GM12878 (cell line): ENCODE results near the gene SETD4. TPM values are rescaled to one million over a fixed set of nuclear protein-coding genes. Genes with fewer than 3 reads are reported as not detected.
A peak's percentile ranks its signal among the peaks of the same experiment; 100 is the strongest.

Source experiments
- ATAC-seq: fragments of 200-7000 bp; cut with Tn5 transposase; 3 replicates; pipeline ENCODE4 v1.9.1; 2020; ENCODE audit warnings: mild to moderate bottlenecking, moderate library complexity
- BruUV-seq: library from RNA; stranded (reverse); fragments of 400-500 nt; replicated peaks from 2 replicates; lab custom pipeline; 2021; lab: Mats Ljungman, UMichigan
- CTCF ChIA-PET: fragments of 300-600 bp; sonication (Branson Sonifier 250); formaldehyde crosslinking; extraction: SDS; loops from one replicate; lab custom pipeline; 2021; ENCODE audit warnings: inconsistent platforms; lab: Yijun Ruan, JAX
- POLR2A ChIA-PET: fragments of 350-600 bp; formaldehyde crosslinking; extraction: SDS; loops from one replicate; lab custom pipeline; 2021; ENCODE audit warnings: inconsistent platforms; lab: Charles Lee
- RAD21 ChIA-PET: fragments of 300-600 bp; sonication (Branson Sonifier 250); formaldehyde crosslinking; loops from one replicate; lab custom pipeline; 2023; ENCODE audit warnings: antibody characterized with exemption; ENCODE audit not compliant: unreplicated experiment; lab: Charles Lee
- SMC1A ChIA-PET: fragments of 300-600 bp; sonication (Branson Sonifier 250); formaldehyde crosslinking; loops from one replicate; lab custom pipeline; 2023; ENCODE audit not compliant: unreplicated experiment, uncharacterized antibody; lab: Charles Lee
- DNase-seq: peaks from one replicate; pipeline ENCODE4 v3.0.0-alpha.2; 2011; ENCODE audit warnings: low read depth, low spot score
- FAIRE-seq: peaks from 3 replicates; lab custom pipeline; 2011; peaks lifted over from hg19 to GRCh38; lab: Jason Lieb, UNC
- H2AFZ ChIP-seq: 2 replicates; pipeline ENCODE4 v1.6.0; 2011; ENCODE audit warnings: low read depth, low read length, control low read depth; ENCODE audit not compliant: control insufficient read depth
- H3K27ac ChIP-seq: 2 replicates; pipeline ENCODE4 v1.5.1; 2011; ENCODE audit warnings: control low read depth; ENCODE audit not compliant: control insufficient read depth, insufficient read depth
- H3K27me3 ChIP-seq, 2 experiments: replicated peaks in 1 of 2; 2 replicates each; pipeline versions ENCODE4 v1.6.0 to v1.6.1; 2011; ENCODE audit warnings: low read length in 1 of 2; ENCODE audit not compliant: control insufficient read depth in 2 of 2, insufficient read depth in 2 of 2
- H3K36me3 ChIP-seq, 2 experiments: 2 replicates each; pipeline ENCODE4 v1.5.1; 2011; ENCODE audit warnings: low read length in 1 of 2; ENCODE audit not compliant: control insufficient read depth in 2 of 2, insufficient read depth in 2 of 2
- H3K4me1 ChIP-seq: 2 replicates; pipeline ENCODE4 v1.6.1; 2011; ENCODE audit warnings: mild to moderate bottlenecking, low read length, moderate library complexity, mixed read lengths; ENCODE audit not compliant: control insufficient read depth, insufficient read depth
- H3K4me2 ChIP-seq: 2 replicates; pipeline ENCODE4 v1.6.0; 2011; ENCODE audit warnings: control low read depth; ENCODE audit not compliant: control insufficient read depth, insufficient read depth
- H3K4me3 ChIP-seq: fragments of 200-600 bp; sonication (generic); 2 replicates; pipeline ENCODE4 v1.5.1; 2016
- H3K79me2 ChIP-seq: 2 replicates; pipeline ENCODE4 v1.6.0; 2011; ENCODE audit warnings: low read length; ENCODE audit not compliant: control insufficient read depth, insufficient read depth
- H3K9ac ChIP-seq: 2 replicates; pipeline ENCODE4 v1.8.0; 2011; ENCODE audit warnings: low read length, control low read depth, mixed read lengths; ENCODE audit not compliant: control insufficient read depth, insufficient read depth
- H3K9me3 ChIP-seq: replicated peaks from 3 replicates; pipeline ENCODE4 v1.5.1; 2011; ENCODE audit warnings: mild to moderate bottlenecking, low read length; ENCODE audit not compliant: control insufficient read depth, insufficient read depth
- H4K20me1 ChIP-seq: 2 replicates; pipeline ENCODE4 v1.6.0; 2011; ENCODE audit not compliant: control insufficient read depth, insufficient read depth
- CREB1 ChIP-seq: IDR thresholded peaks from 2 replicates; pipeline ENCODE4 v1.6.1; 2012; ENCODE audit warnings: low read depth, mild to moderate bottlenecking, inconsistent platforms
- FOXM1 ChIP-seq: IDR thresholded peaks from 2 replicates; pipeline ENCODE4 v1.6.1; 2012; ENCODE audit warnings: low read depth, mild to moderate bottlenecking, inconsistent platforms, low read length, moderate library complexity
- HDAC2 ChIP-seq: fragments of 200-600 bp; sonication (generic); IDR thresholded peaks from 2 replicates; pipeline ENCODE4 v1.6.1; 2017
- JUND ChIP-seq: IDR thresholded peaks from 2 replicates; pipeline ENCODE4 v1.6.1; 2012; ENCODE audit warnings: low read depth, mild to moderate bottlenecking, low read length, improper control_type of control experiment, moderate library complexity
- KAT2A ChIP-seq: conservative IDR thresholded peaks from 2 replicates; pipeline ENCODE4 v1.6.1; 2011; ENCODE audit warnings: low read depth, low read length; ENCODE audit not compliant: control insufficient read depth
- MLLT1 ChIP-seq: fragments of 450-650 bp; IDR thresholded peaks from 2 replicates; pipeline ENCODE4 v1.6.1; 2016; ENCODE audit warnings: mild to moderate bottlenecking
- MXI1 ChIP-seq: fragments of 150-350 bp; IDR thresholded peaks from 2 replicates; pipeline ENCODE4 v1.6.1; 2011; ENCODE audit warnings: low read depth, mild to moderate bottlenecking, inconsistent platforms, low read length, improper control_type of control experiment
- RAD21 ChIP-seq: IDR thresholded peaks from 2 replicates; pipeline ENCODE4 v1.6.1; 2011; ENCODE audit warnings: mild to moderate bottlenecking, low read depth, low read length, moderate library complexity; ENCODE audit not compliant: insufficient read depth
- SP1 ChIP-seq: IDR thresholded peaks from one replicate; pipeline ENCODE4 v1.6.1; 2011; ENCODE audit warnings: low read depth, low read length
- SREBF2 ChIP-seq: IDR thresholded peaks from 2 replicates; pipeline ENCODE4 v1.6.1; 2012; ENCODE audit warnings: mild to moderate bottlenecking, low read length
- TAF1 ChIP-seq: IDR thresholded peaks from 2 replicates; pipeline ENCODE4 v1.6.1; 2011; ENCODE audit warnings: mild to moderate bottlenecking, low read depth, low read length, borderline replicate concordance
- WGBS: methylation state at CpG from one replicate; pipeline ENCODE4 v1.1.6; 2016; ENCODE audit warnings: low lambda C conversion rate; ENCODE audit not compliant: insufficient replicate concordance, insufficient coverage; ENCODE audit errors: missing lambda C conversion rate; 5-methylcytosine and 5-hydroxymethylcytosine counted together
- in situ Hi-C: fragments of 300-500 bp; cut with MboI; formaldehyde crosslinking; loops from 9 replicates; pipeline ENCODE4 v1.14.3; 2018; ENCODE audit warnings: mixed read lengths
- intact Hi-C: fragments of 100-400 bp; cut with micrococcal nuclease; formaldehyde crosslinking; loops from one replicate; pipeline ENCODE4 v1.14.2; 2022; ENCODE audit not compliant: unreplicated experiment
- polyA plus RNA-seq, 11 experiments: library from polyadenylated mRNA; depleted of rRNA in 4 of 11; unstranded in 6 of 11; stranded (reverse) in 5 of 11; fragments of >200 nt; fragmentation: Nextera tagmentation in 4 of 11; fragmentation: Illumina TruSeq in 1 of 11; extraction: Ambion mirVana in 4 of 11; extraction: Trizol in 1 of 11; gene quantifications; 1 replicate in 1 of 11; 2 replicates in 10 of 11; pipeline versions ENCODE4 v1.2.1 to v1.2.3, GENCODE V29; 2011 to 2016; ENCODE audit warnings: inconsistent platforms in 2 of 11, missing spikeins in 2 of 11, low read depth in 1 of 11
- total RNA-seq, 4 experiments: library from RNA; depleted of rRNA in 3 of 4; stranded (reverse); fragments of >200 nt in 3 of 4; fragmentation: Illumina TruSeq in 1 of 4; extraction: Trizol in 1 of 4; gene quantifications; 2 replicates each; pipeline versions ENCODE4 v1.2.1 to v1.2.3, GENCODE V29; 2013 to 2021
- TF ChIP-seq, protein P1 (sequence below): fragments of 450-650 bp; formaldehyde crosslinking; IDR thresholded peaks from 2 replicates; pipeline ENCODE4 v1.5.0; 2022; ENCODE audit warnings: mild to moderate bottlenecking, missing genetic modification characterization
- TF ChIP-seq, protein P2 (sequence below): IDR thresholded peaks from 2 replicates; pipeline ENCODE4 v1.6.1; 2011; ENCODE audit warnings: mild to moderate bottlenecking, low read depth, low read length, moderate library complexity; ENCODE audit not compliant: insufficient replicate concordance
- TF ChIP-seq, protein P3 (sequence below): fragments of 150-350 bp; IDR thresholded peaks from 2 replicates; pipeline ENCODE4 v1.6.1; 2014; ENCODE audit warnings: mild to moderate bottlenecking, low read depth, low read length
- TF ChIP-seq, protein P4 (sequence below): IDR thresholded peaks from 2 replicates; pipeline ENCODE4 v1.6.1; 2011; ENCODE audit warnings: borderline replicate concordance, low read depth, mild to moderate bottlenecking, moderate library complexity, mixed read lengths, low read length; ENCODE audit not compliant: insufficient read depth; ENCODE audit errors: extremely low read length

The SETD4 gene
- total and polyA plus RNA-seq, 10 of the 15 experiments (the other 5 are each of a cell fraction or from before 2014, with no cell fraction given) = 10.3 to 37.0 (median 18.6) TPM

DNA sequence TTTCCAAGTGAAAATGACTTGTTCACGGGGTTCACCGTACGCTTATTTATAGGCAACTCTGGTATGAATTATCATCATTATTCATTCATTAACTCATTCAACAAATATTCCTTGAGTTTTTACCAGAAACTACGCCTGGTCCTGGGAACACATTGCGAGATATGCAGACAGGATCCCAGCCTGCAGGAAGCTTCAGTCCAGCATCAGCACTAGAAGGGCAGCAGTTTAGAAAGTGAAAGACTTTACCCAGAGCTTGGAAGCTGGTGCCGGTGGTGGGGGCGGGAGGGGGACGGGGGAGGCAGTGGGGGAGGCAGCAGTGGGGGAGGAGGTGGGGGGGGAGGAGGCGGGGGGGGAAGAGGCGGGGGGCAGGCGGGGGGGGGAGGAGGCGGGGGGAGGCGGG, 55.9 kb downstream of the SETD4 start:
- Histone ChIP-seq H3K27me3 (peaks cover 0 to 2% of the 10 kb centered on the region in 2 experiments; a peak in 2 of 4 replicates), H3K4me3 (no peak overlapping the region), H3K27ac (no peak overlapping the region), H3K36me3 (no peaks in the 10 kb centered on the region), H3K4me2 (no peak overlapping the region), H3K4me1 (no peaks in the 10 kb centered on the region), H3K79me2 (no peaks in the 10 kb centered on the region), H3K9ac (no peak overlapping the region), H3K9me3 (no peaks in the 10 kb centered on the region), H2AFZ (no peak overlapping the region), H4K20me1 (no peaks in the 10 kb centered on the region)
- DNase-seq (peak; percentile 7), FAIRE-seq (no peak), ATAC-seq (no peak)
- RAD21 ChIA-PET = no interaction called here
- POLR2A ChIA-PET = no interaction called here
- TF ChIP-seq FOXM1 = no peak
- no peak for TF ChIP-seq MLLT1
- no peak for TF ChIP-seq SP1
- no peak for TF ChIP-seq KAT2A
- TF ChIP-seq, protein P1, sequence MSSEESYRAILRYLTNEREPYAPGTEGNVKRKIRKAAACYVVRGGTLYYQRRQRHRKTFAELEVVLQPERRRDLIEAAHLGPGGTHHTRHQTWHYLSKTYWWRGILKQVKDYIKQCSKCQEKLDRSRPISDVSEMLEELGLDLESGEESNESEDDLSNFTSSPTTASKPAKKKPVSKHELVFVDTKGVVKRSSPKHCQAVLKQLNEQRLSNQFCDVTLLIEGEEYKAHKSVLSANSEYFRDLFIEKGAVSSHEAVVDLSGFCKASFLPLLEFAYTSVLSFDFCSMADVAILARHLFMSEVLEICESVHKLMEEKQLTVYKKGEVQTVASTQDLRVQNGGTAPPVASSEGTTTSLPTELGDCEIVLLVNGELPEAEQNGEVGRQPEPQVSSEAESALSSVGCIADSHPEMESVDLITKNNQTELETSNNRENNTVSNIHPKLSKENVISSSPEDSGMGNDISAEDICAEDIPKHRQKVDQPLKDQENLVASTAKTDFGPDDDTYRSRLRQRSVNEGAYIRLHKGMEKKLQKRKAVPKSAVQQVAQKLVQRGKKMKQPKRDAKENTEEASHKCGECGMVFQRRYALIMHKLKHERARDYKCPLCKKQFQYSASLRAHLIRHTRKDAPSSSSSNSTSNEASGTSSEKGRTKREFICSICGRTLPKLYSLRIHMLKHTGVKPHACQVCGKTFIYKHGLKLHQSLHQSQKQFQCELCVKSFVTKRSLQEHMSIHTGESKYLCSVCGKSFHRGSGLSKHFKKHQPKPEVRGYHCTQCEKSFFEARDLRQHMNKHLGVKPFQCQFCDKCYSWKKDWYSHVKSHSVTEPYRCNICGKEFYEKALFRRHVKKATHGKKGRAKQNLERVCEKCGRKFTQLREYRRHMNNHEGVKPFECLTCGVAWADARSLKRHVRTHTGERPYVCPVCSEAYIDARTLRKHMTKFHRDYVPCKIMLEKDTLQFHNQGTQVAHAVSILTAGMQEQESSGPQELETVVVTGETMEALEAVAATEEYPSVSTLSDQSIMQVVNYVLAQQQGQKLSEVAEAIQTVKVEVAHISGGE (CRISPR knock-in tag) = no peak
- TF ChIP-seq, protein P2, sequence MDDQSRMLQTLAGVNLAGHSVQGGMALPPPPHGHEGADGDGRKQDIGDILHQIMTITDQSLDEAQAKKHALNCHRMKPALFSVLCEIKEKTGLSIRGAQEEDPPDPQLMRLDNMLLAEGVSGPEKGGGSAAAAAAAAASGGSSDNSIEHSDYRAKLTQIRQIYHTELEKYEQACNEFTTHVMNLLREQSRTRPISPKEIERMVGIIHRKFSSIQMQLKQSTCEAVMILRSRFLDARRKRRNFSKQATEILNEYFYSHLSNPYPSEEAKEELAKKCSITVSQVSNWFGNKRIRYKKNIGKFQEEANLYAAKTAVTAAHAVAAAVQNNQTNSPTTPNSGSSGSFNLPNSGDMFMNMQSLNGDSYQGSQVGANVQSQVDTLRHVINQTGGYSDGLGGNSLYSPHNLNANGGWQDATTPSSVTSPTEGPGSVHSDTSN = no peak
- TF ChIP-seq MXI1 = no peak
- no peak for TF ChIP-seq JUND
- TF ChIP-seq TAF1 = no peak
- no peak for TF ChIP-seq HDAC2
- TF ChIP-seq, protein P3, sequence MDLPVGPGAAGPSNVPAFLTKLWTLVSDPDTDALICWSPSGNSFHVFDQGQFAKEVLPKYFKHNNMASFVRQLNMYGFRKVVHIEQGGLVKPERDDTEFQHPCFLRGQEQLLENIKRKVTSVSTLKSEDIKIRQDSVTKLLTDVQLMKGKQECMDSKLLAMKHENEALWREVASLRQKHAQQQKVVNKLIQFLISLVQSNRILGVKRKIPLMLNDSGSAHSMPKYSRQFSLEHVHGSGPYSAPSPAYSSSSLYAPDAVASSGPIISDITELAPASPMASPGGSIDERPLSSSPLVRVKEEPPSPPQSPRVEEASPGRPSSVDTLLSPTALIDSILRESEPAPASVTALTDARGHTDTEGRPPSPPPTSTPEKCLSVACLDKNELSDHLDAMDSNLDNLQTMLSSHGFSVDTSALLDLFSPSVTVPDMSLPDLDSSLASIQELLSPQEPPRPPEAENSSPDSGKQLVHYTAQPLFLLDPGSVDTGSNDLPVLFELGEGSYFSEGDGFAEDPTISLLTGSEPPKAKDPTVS = no peak
- TF ChIP-seq CREB1 = no peak
- TF ChIP-seq RAD21 = no peak
- TF ChIP-seq SREBF2 = no peak
- TF ChIP-seq, protein P4, sequence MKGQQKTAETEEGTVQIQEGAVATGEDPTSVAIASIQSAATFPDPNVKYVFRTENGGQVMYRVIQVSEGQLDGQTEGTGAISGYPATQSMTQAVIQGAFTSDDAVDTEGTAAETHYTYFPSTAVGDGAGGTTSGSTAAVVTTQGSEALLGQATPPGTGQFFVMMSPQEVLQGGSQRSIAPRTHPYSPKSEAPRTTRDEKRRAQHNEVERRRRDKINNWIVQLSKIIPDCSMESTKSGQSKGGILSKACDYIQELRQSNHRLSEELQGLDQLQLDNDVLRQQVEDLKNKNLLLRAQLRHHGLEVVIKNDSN = no peak
- SMC1A ChIA-PET = no interaction called here
- WGBS = 77% methylated on average over 5 of the region's 13 CpGs
- CTCF ChIA-PET = no interaction called here
- BruUV-seq = no TSS peak
- intact Hi-C loops (no loop called here), in situ Hi-C loops (no loop called here)
